ENCODE measurements around the gene ZNF205.
"Not testable (repeated sequence)": the region's sequence is repeated elsewhere in the genome, so short reads cannot be mapped to it uniquely, and the experiment has no call there.

The ZNF205 gene

DNA sequence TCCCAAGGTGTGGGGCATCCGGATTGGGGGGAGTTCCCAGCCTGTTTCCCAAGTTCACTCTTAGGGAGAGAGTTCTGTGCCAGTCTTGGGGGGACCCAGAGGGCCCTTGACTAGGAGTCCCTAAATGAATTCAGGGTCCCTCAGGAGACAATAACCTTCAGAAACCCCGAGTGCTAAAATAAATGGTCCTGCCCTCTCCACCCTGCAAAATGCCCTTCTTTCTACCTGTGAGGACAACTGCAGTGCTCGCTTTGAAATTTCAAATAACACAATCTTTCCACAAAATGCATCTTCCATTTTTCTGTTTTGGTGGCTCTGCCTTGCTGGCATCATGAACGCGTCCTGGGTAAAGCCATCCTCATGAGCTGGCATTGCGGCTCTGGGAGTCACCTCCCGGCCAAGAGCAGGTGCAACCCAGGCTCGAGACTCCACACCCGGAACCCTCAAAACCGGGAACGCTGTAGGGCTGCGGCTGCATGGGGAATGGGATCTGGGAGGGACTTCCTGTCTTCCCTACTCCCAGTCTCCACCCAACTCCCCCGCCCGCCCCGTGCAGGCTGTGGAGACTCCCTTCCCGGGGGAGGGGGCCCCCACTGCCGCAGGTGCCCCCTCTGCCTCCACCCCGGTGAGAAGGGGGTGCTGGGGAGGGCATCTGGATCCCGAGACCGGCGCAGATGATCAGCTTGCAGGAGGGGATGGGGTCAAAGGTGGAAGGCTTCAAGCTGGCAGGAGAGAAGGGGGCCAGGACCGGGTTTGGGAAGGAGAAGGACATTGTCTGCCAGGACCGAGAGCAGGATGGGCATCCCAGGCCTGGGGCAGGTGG is at the start of gene ZNF205:
Gene ZNF205, plus strand, starts transcription at position 529 of the 823 bp plus-strand sequence. CDS start 845 bp downstream, outside the sequence.
- Mint-ChIP-seq H3K27ac (no peak within 1 kb of the TSS), H3K36me3 (peaks cover 5% of the 10 kb centered on the region), H3K9me3 (no peaks in the 10 kb centered on the region), H3K27me3 (peaks cover 50% of the 10 kb centered on the region), H3K4me3 (no peak within 1 kb of the TSS), H3K4me1 (peaks cover 3% of the 10 kb centered on the region)
- ATAC-seq, result no peak

DNA sequence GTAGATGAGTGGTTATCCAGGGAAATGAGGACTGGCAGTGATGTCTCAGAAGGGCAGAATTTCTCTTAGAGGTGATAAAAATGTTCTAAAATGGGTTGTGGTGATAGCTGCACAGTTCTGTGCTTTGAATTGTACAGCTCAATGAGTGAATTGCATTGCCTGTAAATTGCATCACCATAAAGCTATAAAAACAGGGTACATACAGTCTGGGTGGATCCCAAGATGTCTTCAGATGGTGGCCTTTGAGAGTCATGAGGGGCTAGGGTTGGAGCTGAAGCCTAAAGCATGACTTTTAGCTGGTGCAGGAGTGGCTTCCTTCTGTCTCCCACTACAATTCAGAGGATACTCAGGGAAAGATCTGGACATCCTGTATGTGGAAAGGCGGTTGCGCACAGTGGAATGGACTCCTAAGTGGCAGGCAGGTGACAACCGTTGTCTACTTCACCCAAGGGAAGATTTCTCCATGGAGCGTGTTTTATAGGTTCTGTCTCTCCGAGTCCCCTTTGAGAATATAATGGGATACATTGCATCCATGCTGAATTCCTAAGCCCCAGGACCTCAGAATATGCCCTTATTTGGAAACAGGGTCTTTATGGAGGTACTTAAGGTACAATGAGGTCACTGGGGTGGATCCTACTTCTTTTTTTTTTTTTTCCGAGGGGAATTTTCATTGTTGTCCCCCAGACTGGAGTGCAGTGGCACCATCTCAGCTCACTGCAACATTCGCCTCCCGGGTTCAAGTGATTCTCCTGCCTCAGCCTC is 48.6 kb upstream of the ZNF205 start:
- no peak overlapping the region for H3K4me3 Mint-ChIP-seq
- H3K9me3 Mint-ChIP-seq, result no peaks in the 10 kb centered on the region
- no peak overlapping the region for H3K27ac Mint-ChIP-seq
- peaks cover 8% of the 10 kb centered on the region for H3K27me3 Mint-ChIP-seq
- H3K4me1 Mint-ChIP-seq, result peaks cover 24% of the 10 kb centered on the region
- no peaks in the 10 kb centered on the region for H3K36me3 Mint-ChIP-seq
- no peak for ATAC-seq

GRCh38 chr16:3065069-3065741 is 47.2 kb upstream of the ZNF205 start, which contains the start of gene IL32:
TSS of gene IL32 (plus strand) at chr16:3065640. CDS start at chr16:3065812, 172 bp downstream.
- Mint-ChIP-seq H3K9me3 (no peaks in the 10 kb centered on the region), H3K4me3 (peak within 1 kb of the TSS; percentile 30), H3K27me3 (peaks cover 8% of the 10 kb centered on the region), H3K27ac (peak within 1 kb of the TSS; percentile 75), H3K36me3 (no peaks in the 10 kb centered on the region), H3K4me1 (peaks cover 17% of the 10 kb centered on the region)
- no peak for ATAC-seq

DNA sequence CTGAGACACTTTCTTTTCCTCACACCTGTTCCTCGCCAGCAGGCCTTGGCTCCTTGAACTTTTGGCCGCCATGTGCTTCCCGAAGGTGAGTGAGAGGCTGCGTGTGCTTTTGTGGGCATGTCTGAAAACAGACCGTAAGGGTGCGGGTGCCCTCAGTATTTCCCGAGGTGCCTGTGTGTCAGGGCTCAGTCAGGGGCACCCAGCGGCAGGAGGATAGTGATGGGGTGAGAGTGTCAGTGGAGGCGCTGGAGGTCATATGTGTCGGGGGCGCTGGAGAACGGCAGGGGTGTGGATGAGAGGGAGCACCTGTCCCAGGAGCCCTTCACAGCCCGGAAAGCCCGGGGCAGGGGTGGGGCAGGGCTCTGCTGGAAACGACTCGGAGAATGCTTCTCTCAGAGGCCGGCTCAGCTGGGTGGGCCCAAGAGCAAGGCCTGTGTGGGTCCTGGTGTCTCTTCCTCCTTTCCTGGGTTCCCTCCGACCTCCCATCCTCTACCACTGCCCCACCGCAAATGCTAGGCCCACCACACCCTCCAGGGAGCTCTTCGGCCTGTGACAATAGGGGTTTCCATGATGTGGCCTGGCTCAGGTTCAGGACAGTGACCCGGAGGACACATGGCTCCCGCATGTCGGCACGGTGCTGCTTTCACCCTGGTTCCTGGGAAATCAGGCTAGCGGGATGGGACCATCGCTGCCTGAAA is 46.5 kb upstream of the ZNF205 start:
- H3K4me3 Mint-ChIP-seq, result peak overlapping the region; percentile 30
- peak overlapping the region; percentile 75 for H3K27ac Mint-ChIP-seq
- ATAC-seq, result peak; percentile 4
- no peaks in the 10 kb centered on the region for H3K9me3 Mint-ChIP-seq
- H3K4me1 Mint-ChIP-seq, result peaks cover 17% of the 10 kb centered on the region
- H3K27me3 Mint-ChIP-seq, result peaks cover 8% of the 10 kb centered on the region
- no peaks in the 10 kb centered on the region for H3K36me3 Mint-ChIP-seq

DNA sequence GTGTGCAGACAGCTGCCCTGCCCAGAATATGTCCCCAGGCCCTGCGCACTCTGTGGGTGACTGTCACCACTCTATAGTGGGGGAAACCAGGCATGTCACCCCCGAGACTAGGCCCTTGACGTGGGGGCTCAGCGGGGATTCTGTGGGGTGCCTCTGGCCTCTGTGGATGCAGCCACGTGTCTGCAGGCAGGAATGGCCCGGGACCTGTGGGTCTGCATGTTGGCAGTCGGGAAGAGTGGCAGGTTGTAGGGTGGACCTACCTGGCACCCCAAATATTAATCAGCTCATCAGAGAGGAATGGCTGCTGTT is 46.0 kb upstream of the ZNF205 start:
- Mint-ChIP-seq H3K36me3 (no peaks in the 10 kb centered on the region), H3K27ac (no peak overlapping the region)

DNA sequence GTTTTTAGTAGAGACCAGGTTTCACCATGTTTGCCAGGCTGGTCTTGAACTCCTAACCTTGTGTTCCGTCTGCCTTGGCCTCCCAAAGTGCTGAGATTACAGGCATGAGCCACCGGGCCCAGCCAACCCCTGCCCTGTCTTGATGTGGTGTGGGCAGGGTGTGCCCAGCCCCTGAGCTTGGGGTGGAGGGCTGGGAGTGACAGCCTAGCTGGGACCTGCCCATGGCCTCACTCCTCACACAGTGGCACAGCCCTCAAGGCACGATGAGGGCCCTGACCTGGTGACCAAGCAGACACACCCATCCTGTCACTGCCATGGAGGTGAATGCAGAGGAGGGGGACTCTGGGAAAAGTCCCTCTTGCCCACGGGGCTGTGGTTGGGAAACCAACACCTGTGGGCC is 43.9 kb upstream of the ZNF205 start:
- H3K27me3 Mint-ChIP-seq, result peaks cover 8% of the 10 kb centered on the region
- H3K4me1 Mint-ChIP-seq, result peaks cover 31% of the 10 kb centered on the region
- H3K36me3 Mint-ChIP-seq, result no peaks in the 10 kb centered on the region
- ATAC-seq, result no peak
- H3K27ac Mint-ChIP-seq, result peak overlapping the region; percentile 53
- no peaks in the 10 kb centered on the region for H3K9me3 Mint-ChIP-seq
- no peak overlapping the region for H3K4me3 Mint-ChIP-seq

More for the DNA sequence above, 46.0 kb upstream of the ZNF205 start:
- H3K27me3 Mint-ChIP-seq, result peaks cover 8% of the 10 kb centered on the region
- no peaks in the 10 kb centered on the region for H3K9me3 Mint-ChIP-seq
- no peak for ATAC-seq
- H3K4me1 Mint-ChIP-seq, result peaks cover 18% of the 10 kb centered on the region
- no peak overlapping the region for H3K4me3 Mint-ChIP-seq

- H3K27me3 Mint-ChIP-seq, H3K36me3 Mint-ChIP-seq, H3K9me3 Mint-ChIP-seq, ATAC-seq, H3K27ac Mint-ChIP-seq, H3K4me3 Mint-ChIP-seq: not testable (repeated sequence)
- H3K4me1 Mint-ChIP-seq, result peaks cover 37% of the 10 kb centered on the region
Observed at GRCh38 chr16:3069146-3069545, 43.2 kb upstream of the ZNF205 start.

- Mint-ChIP-seq H3K27me3 (peaks cover 2% of the 10 kb centered on the region), H3K4me1 (peaks cover 45% of the 10 kb centered on the region), H3K4me3 (no peak overlapping the region), H3K9me3 (no peaks in the 10 kb centered on the region), H3K36me3 (no peaks in the 10 kb centered on the region), H3K27ac (no peak overlapping the region)
- ATAC-seq, result no peak
Observed at GRCh38 chr16:3070608-3071111, 41.7 kb upstream of the ZNF205 start.

DNA sequence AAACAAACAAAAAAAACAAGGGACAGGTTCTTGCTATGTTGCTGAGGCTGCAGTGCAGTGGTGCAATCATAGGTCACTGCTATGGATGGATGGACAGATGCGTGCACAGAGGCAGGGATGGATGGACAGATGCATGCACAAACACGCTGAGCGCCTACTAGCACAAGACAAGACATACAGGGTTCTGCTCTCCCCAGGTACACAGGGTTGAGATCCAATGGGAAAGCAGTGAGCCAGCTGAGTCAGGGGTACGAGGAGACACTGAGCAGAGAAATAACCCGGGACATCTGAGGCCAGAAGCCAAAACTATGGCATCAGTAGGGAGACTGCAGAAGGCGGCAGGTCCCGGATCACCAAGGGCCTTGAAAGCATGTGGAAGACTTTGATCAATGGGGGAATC is 40.7 kb upstream of the ZNF205 start:
- peaks cover 48% of the 10 kb centered on the region for H3K4me1 Mint-ChIP-seq
- no peaks in the 10 kb centered on the region for H3K9me3 Mint-ChIP-seq
- no peak overlapping the region for H3K4me3 Mint-ChIP-seq
- no peaks in the 10 kb centered on the region for H3K27me3 Mint-ChIP-seq
- peak overlapping the region; percentile 55 for H3K27ac Mint-ChIP-seq
- ATAC-seq, result no peak
- H3K36me3 Mint-ChIP-seq, result no peaks in the 10 kb centered on the region

GRCh38 chr16:3072148-3072547 is 40.2 kb upstream of the ZNF205 start:
- not testable (repeated sequence) for H3K27me3 Mint-ChIP-seq, H3K36me3 Mint-ChIP-seq, H3K4me3 Mint-ChIP-seq, ATAC-seq, H3K9me3 Mint-ChIP-seq
- Mint-ChIP-seq H3K27ac (peak overlapping the region; percentile 55), H3K4me1 (peaks cover 50% of the 10 kb centered on the region)

- peak; percentile 21 for ATAC-seq
- H3K36me3 Mint-ChIP-seq, H3K9me3 Mint-ChIP-seq, H3K27me3 Mint-ChIP-seq, H3K4me3 Mint-ChIP-seq: not testable (repeated sequence)
- Mint-ChIP-seq H3K27ac (peak overlapping the region; percentile 88), H3K4me1 (peaks cover 46% of the 10 kb centered on the region)
Observed at GRCh38 chr16:3072576-3073263, 39.7 kb upstream of the ZNF205 start.

DNA sequence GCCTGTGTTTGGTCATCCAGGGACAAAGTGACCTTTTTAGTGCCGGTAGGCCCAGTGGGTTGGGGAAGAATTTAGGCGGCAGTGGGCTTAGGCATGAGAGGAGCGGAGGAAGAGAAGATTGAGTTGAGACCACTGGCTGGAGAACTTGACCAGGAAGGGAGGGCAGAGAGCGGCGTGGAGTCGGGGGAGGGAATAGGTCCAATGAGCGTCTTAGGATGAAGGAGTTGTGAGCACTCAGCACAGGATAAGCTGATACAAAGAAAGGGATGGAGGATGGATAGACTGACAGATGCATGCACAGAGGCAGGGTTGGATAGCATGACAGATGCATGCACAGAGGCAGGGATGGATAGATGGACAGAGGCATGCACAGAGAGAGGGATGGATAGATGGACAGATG is 38.9 kb upstream of the ZNF205 start:
- Mint-ChIP-seq H3K4me1 (peaks cover 46% of the 10 kb centered on the region), H3K9me3 (no peaks in the 10 kb centered on the region), H3K27me3 (no peaks in the 10 kb centered on the region), H3K36me3 (no peaks in the 10 kb centered on the region), H3K27ac (peak overlapping the region; percentile 88), H3K4me3 (peak overlapping the region; percentile 11)
- ATAC-seq, result no peak

- no peaks in the 10 kb centered on the region for H3K36me3 Mint-ChIP-seq
- H3K27ac Mint-ChIP-seq, result peak overlapping the region; percentile 88
- no peaks in the 10 kb centered on the region for H3K9me3 Mint-ChIP-seq
- H3K4me1 Mint-ChIP-seq, result peaks cover 46% of the 10 kb centered on the region
- peak; percentile 96 for ATAC-seq
- peak overlapping the region; percentile 49 for H3K4me3 Mint-ChIP-seq
- H3K27me3 Mint-ChIP-seq, result no peaks in the 10 kb centered on the region
Observed at GRCh38 chr16:3074860-3075522, 37.4 kb upstream of the ZNF205 start.

DNA sequence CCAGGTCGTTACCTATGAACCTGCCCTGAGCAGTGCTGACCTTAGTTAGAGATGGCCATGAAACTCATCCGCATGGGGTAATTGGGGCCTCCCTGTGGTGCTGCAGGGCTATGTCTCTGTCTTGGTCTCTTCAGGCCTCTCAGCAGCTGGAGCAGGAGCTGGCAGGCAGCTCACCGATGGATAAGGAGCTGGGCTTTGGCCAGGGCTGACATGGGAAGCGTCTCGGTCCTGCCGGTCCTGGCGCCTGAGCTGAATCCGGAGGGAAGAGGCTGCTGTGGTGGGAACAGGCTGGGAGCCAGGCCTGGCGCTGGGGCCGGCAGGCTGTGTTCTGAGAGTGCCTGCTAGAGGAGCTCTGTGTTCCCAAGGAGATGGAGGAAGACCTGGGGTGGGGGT is 36.9 kb upstream of the ZNF205 start:
- Mint-ChIP-seq H3K4me3 (no peak overlapping the region), H3K4me1 (peaks cover 46% of the 10 kb centered on the region), H3K27me3 (no peaks in the 10 kb centered on the region), H3K27ac (peak overlapping the region; percentile 88), H3K9me3 (no peaks in the 10 kb centered on the region), H3K36me3 (no peaks in the 10 kb centered on the region)
- ATAC-seq, result no peak
